Smooth muscle cell (in vitro differentiated cells): ENCODE measurements around the gene IFNA10. TPM values are rescaled to one million over a fixed set of nuclear protein-coding genes. Genes with fewer than 3 reads are reported as not detected.
"Not testable (repeated sequence)": the region's sequence is repeated elsewhere in the genome, so short reads cannot be mapped to it uniquely, and the experiment has no call there.

Source experiments
- DNase-seq: peaks from one replicate; lab custom pipeline; 2025; ENCODE audit not compliant: unreplicated experiment; lab: John Stamatoyannopoulos, UW
- H2AFZ ChIP-seq: fragments of 200-600 bp; sonication (generic); 2 replicates; pipeline ENCODE4 v1.6.0; 2016; ENCODE audit warnings: antibody characterized with exemption, low read depth, mild to moderate bottlenecking
- H3F3A ChIP-seq: fragments of 200-600 bp; sonication (generic); 2 replicates; pipeline ENCODE4 v1.6.0; 2017; ENCODE audit warnings: antibody characterized with exemption, low read depth
- H3K27ac ChIP-seq: fragments of 200-600 bp; sonication (generic); 2 replicates; pipeline ENCODE4 v1.5.1; 2016; ENCODE audit warnings: low read depth, mild to moderate bottlenecking
- H3K27me3 ChIP-seq: fragments of 200-600 bp; sonication (generic); 2 replicates; pipeline ENCODE4 v1.6.1; 2016; ENCODE audit warnings: low read depth, mild to moderate bottlenecking
- H3K36me3 ChIP-seq: fragments of 200-600 bp; sonication (generic); 2 replicates; pipeline ENCODE4 v1.5.1; 2016; ENCODE audit warnings: low read depth
- H3K4me1 ChIP-seq: fragments of 200-600 bp; sonication (generic); 2 replicates; pipeline ENCODE4 v1.5.1; 2016; ENCODE audit warnings: low read depth
- H3K4me2 ChIP-seq: fragments of 200-600 bp; sonication (generic); 2 replicates; pipeline ENCODE4 v1.6.0; 2016; ENCODE audit warnings: mild to moderate bottlenecking
- H3K4me3 ChIP-seq: fragments of 200-600 bp; sonication (generic); 2 replicates; pipeline ENCODE4 v1.5.1; 2016; ENCODE audit warnings: mild to moderate bottlenecking
- H3K79me2 ChIP-seq: fragments of 200-600 bp; sonication (generic); 2 replicates; pipeline ENCODE4 v1.6.0; 2016; ENCODE audit warnings: low read depth, mild to moderate bottlenecking
- H3K9ac ChIP-seq: fragments of 200-600 bp; sonication (generic); 2 replicates; pipeline ENCODE4 v1.6.0; 2016; ENCODE audit warnings: low read depth
- H3K9me3 ChIP-seq: fragments of 200-600 bp; sonication (generic); replicated peaks from 2 replicates; pipeline ENCODE4 v1.5.1; 2016; ENCODE audit warnings: low read depth
- H4K20me1 ChIP-seq: fragments of 200-600 bp; sonication (generic); 2 replicates; pipeline ENCODE4 v1.6.0; 2016; ENCODE audit warnings: low read depth
- CTCF ChIP-seq: fragments of 200-600 bp; sonication (generic); IDR thresholded peaks from 2 replicates; pipeline ENCODE4 v1.5.1; 2017; ENCODE audit warnings: borderline replicate concordance, mild to moderate bottlenecking, antibody characterized with exemption; ENCODE audit not compliant: insufficient read depth, poor library complexity, severe bottlenecking
- WGBS: methylation state at CpG from one replicate; pipeline ENCODE4 v1.1.7; 2016; ENCODE audit warnings: low lambda C conversion rate; 5-methylcytosine and 5-hydroxymethylcytosine counted together
- polyA plus RNA-seq: library from polyadenylated mRNA; unstranded; fragments of >200 nt; fragmentation: Nextera tagmentation; extraction: Ambion mirVana; gene quantifications from 2 replicates; pipeline ENCODE4 v1.2.1, GENCODE V29; 2016
- total RNA-seq: library from RNA; depleted of rRNA; stranded (reverse); fragments of >200 nt; gene quantifications from 2 replicates; pipeline ENCODE4 v1.2.3, GENCODE V29; 2014

The IFNA10 gene
- total and polyA plus RNA-seq, 2 experiments from 2014 or later: not detected

GRCh38 chr9:21251190-21251589, 44.2 kb upstream of the IFNA10 start:
- Histone ChIP-seq H3K27ac (no peak overlapping the region), H3K4me1 (peaks cover 3% of the 10 kb centered on the region), H3K79me2 (no peaks in the 10 kb centered on the region), H4K20me1 (no peaks in the 10 kb centered on the region), H3K4me2 (no peak overlapping the region), H3K27me3 (peaks cover 44% of the 10 kb centered on the region), H3K36me3 (no peaks in the 10 kb centered on the region), H3K4me3 (no peak overlapping the region), H2AFZ (no peak overlapping the region), H3F3A (no peaks in the 10 kb centered on the region), H3K9me3 (no peaks in the 10 kb centered on the region), H3K9ac (no peak overlapping the region)
- DNase-seq: no peak
- WGBS: 50% methylated on average over 1 of the region's 1 CpG
- TF ChIP-seq CTCF: no peak

DNA sequence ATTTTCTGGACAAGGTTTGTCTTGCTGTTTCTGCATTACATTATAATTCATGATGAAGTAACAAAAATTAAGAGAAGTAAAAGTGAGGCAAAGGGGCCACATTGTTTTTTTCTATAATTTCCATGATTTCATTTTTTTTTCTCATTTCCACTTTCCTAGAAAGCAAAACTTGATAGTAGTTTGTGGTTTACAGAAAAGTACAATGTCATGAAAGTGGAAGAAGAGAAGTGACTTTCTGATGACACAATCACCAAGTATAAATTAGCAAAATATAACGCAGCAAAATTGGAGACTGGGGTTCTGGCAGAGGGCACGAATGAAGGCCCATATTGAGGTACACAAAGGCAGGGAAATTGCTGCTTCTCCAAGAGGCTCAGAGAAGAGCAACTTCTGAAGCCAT, 37.9 kb upstream of the IFNA10 start:
- Histone ChIP-seq H3K27ac (no peak overlapping the region), H2AFZ (no peak overlapping the region), H3K4me2 (no peak overlapping the region), H3K36me3 (no peaks in the 10 kb centered on the region), H3K79me2 (no peaks in the 10 kb centered on the region), H4K20me1 (no peaks in the 10 kb centered on the region), H3K4me3 (no peak overlapping the region), H3K9ac (no peak overlapping the region), H3F3A (no peaks in the 10 kb centered on the region), H3K4me1 (no peaks in the 10 kb centered on the region), H3K27me3 (peaks cover 32% of the 10 kb centered on the region), H3K9me3 (no peaks in the 10 kb centered on the region)
- DNase-seq: no peak
- 74% methylated on average over 2 of the region's 2 CpGs for WGBS
- TF ChIP-seq CTCF: no peak

DNA sequence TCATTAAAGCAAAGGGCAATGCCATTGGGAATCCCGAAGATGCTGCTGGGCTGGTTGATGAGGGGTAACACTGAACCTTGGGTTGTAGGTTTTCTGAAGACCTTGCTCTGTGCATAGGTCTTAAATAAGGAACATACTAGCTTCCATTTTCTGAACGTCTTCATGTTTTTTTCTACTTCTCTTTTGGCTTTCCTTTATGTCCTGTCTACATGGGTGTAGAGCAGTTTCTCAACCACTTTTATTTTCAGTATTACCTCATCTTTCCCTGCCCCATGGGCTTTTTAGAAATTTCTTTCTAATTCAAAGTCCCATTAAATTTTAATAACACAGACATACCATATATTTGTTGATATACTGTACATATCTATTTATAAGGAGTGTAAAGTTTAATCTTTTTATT, 33.0 kb upstream of the IFNA10 start, which contains the start of gene IFNA14:
Gene IFNA14 (minus strand): TSS at position 95 of the 400 bp plus-strand sequence. CDS start 70 bp downstream, at position 25.
- H3K27ac ChIP-seq: no peak within 1 kb of the TSS
- H3K9ac ChIP-seq: no peak within 1 kb of the TSS
- no peaks in the 10 kb centered on the region for H3K79me2 ChIP-seq
- WGBS: 94% methylated on average over 2 of the region's 2 CpGs
- TF ChIP-seq CTCF: no peak
- H4K20me1 ChIP-seq: no peaks in the 10 kb centered on the region
- DNase-seq: no peak
- no peak within 1 kb of the TSS for H2AFZ ChIP-seq
- H3K4me3 ChIP-seq: no peak within 1 kb of the TSS
- no peak within 1 kb of the TSS for H3K4me2 ChIP-seq
- no peaks in the 10 kb centered on the region for H3K4me1 ChIP-seq
- peaks cover 42% of the 10 kb centered on the region for H3K27me3 ChIP-seq
- no peaks in the 10 kb centered on the region for H3F3A ChIP-seq
- H3K36me3 ChIP-seq: no peaks in the 10 kb centered on the region
- no peaks in the 10 kb centered on the region for H3K9me3 ChIP-seq

GRCh38 chr9:21236360-21236714, 29.4 kb upstream of the IFNA10 start:
- H3K36me3 ChIP-seq, H3K27ac ChIP-seq, H3K4me2 ChIP-seq, H3K4me3 ChIP-seq, H4K20me1 ChIP-seq, DNase-seq, H3K9ac ChIP-seq, H3K9me3 ChIP-seq, H3F3A ChIP-seq, H3K4me1 ChIP-seq, H2AFZ ChIP-seq, H3K79me2 ChIP-seq: not testable (repeated sequence)
- peaks cover 31% of the 10 kb centered on the region for H3K27me3 ChIP-seq
- WGBS: 29% methylated on average over 1 of the region's 1 CpG
